Transverse colon (tissue), 4 donors: ENCODE results near the gene PPM1L.

Experiments
- POLR2AphosphoS5 ChIP-seq, 3 donors: sonication (generic); formaldehyde crosslinking; IDR thresholded peaks; one replicate each; pipeline ENCODE4 v1.6.1; 2016; ENCODE audit warnings: antibody characterized with exemption in 3 of 3
- TF ChIP-seq, protein P1 (sequence below), 5 experiments: fragments of 200-600 bp in 3 of 5; fragments of 450-650 bp in 2 of 5; sonication (generic) in 3 of 5; IDR thresholded peaks; 1 replicate in 2 of 5; 2 replicates in 3 of 5; pipeline ENCODE4 v1.5.1; 2016 to 2017; ENCODE audit warnings: antibody characterized with exemption in 5 of 5, inconsistent platforms in 3 of 5, mild to moderate bottlenecking in 2 of 5, moderate library complexity in 1 of 5

DNA sequence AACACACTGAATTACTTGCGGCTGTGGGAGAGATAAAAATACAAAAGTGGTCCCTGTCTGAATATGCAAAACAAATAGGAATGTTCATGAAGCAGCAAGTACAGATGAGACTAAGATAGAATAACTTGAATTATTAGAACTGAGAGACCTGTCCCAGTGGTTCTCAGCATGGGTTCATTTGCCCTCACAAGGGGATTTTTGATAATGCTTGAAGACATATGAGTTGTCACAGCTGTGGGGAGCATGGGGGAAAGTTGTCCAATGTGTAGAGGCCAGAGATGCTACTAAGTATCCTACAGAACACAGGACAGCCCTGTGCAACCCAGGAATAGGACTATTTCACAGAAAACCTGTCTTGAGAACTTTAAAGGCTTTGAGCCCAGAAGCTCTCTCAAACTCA lies 22.4 kb downstream of the PPM1L start:
- TF ChIP-seq, protein P1, sequence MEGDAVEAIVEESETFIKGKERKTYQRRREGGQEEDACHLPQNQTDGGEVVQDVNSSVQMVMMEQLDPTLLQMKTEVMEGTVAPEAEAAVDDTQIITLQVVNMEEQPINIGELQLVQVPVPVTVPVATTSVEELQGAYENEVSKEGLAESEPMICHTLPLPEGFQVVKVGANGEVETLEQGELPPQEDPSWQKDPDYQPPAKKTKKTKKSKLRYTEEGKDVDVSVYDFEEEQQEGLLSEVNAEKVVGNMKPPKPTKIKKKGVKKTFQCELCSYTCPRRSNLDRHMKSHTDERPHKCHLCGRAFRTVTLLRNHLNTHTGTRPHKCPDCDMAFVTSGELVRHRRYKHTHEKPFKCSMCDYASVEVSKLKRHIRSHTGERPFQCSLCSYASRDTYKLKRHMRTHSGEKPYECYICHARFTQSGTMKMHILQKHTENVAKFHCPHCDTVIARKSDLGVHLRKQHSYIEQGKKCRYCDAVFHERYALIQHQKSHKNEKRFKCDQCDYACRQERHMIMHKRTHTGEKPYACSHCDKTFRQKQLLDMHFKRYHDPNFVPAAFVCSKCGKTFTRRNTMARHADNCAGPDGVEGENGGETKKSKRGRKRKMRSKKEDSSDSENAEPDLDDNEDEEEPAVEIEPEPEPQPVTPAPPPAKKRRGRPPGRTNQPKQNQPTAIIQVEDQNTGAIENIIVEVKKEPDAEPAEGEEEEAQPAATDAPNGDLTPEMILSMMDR (IDR thresholded peaks at IDR 0.05), result no peak
- no peak for TF ChIP-seq POLR2AphosphoS5 (IDR thresholded peaks at IDR 0.05)
